ENCODE results near the gene MUC13.

Gene MUC13

DNA sequence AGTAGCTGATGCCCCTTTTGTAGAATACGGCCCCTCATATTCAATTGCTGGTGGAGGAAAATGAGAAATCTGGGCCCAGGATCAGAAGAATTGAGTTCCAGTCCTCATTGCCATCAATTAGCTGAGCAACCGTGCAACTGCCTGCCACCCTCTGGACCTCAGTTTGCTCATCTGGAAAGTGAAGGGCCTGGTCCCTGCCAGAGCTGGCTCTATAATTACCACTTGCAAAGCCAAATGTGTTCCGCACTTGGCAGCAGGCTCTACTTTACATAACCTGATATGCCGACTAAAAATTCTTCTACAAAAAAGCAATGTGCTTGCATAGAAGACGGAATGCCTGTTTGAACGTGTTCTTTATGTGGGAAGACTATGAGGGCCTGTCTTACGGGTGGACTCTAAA, 38.8 kb downstream of the MUC13 start:
- DNase-seq = no peak

DNA sequence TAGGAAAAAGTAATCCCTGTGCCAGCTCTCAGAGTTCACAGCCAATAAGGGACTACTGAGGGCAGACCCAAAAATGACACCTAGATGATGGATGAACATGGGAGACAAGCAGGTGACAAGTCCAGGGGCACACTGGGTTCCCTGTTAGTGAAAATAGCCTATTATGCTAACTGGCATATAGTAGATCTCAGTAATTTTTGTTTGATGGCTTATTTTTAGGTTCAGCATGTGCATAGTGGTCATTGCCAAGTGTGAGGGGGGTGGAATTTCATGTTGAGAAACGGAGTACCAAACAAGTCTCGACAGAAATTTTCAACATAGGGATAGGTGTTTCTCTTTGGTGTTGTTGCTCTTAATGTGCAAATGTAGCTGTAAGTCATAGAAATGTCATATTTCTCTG, 41.0 kb downstream of the MUC13 start:
- no peak for DNase-seq

DNA sequence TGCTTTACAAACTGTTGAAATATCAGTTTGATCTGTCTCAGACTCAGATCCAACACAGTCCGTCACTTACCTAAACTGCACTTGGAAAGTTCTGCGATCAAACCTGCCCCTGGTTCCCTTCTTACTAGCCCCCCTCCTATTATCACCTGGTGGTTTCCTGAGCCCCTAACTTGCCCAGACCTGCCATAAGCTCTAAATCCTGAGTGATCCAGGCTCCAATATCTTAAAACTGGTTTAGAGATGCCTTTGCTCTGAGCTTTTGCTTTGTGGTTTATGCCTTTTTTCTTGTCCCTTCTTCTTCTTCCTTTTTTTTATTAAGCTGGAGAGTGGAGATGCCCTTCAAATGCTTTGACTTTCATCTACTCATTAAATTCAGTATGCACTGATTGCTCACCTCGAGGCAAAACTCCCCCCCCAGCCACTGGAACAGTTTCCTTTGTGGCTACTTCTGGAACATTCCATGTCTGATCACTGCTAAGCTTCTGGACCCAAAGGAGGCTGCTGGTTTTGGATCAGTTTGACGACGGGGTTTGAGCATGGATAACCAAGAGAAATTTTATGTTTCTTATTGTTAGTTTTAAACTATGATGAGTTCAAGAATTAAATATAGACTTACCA, 43.9 kb downstream of the MUC13 start:
- DNase-seq = no peak

DNA sequence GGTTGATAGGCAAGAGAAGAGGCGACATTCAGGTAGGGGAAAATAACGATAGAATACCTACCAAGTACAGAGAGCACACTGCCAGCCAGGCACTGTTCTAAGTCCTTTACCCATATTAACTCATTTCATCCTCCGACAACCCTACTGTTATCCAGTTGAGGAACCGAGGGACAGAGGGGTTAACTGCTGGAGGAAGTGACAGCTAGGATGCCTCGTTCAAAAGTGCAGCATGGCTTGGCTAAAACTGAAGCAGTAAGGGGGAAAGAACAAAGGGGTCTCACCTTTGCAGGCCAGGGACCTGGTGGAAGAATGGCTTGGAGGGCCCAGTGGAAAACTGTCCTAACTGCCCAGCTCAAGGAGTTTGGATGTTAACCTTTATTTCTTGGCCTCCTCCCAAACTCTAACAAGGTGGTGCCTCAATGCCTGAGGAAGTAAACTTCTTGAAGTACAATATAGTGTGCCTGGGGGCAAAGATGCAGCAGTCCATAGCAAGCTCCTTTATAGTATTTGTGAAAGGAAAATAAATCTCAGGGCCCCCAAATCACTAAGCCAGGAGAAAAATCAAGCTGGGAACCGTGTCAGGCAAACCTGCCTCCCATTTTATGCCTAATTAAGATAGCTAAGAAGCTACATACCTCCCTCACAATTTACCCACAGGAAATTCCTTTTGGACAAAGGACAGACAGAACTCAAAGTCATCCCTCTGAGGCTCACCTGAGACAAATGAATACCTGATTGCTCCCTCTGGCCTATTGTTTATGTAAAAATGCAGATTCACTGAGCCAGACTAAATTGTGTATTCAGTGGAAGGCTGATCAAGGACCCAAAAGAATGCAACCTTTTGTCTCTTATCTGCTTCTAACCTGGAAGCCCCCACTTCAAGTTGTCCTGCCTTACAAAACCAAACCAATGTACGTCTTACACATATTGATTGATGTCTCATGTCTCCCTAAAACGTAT, 45.8 kb downstream of the MUC13 start:
- no peak for DNase-seq

DNA sequence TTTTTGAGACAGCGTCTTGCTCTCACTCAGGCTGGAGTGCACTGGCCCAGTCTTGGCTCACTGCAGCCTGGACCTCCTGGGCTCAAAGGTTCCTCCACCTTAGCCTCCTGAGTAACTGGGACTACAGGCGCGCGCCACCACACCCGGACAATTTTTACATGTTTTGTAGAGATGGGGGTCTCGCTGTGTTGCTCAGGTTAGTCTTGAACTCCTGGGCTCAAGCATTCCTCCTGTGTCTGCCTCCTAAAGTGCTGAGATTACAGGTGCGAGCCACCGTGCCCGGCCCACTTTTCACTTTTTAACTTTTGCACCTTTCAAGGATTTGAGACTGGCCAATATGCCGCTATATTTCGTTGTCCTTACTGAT, 46.6 kb downstream of the MUC13 start:
- no peak for DNase-seq

DNA sequence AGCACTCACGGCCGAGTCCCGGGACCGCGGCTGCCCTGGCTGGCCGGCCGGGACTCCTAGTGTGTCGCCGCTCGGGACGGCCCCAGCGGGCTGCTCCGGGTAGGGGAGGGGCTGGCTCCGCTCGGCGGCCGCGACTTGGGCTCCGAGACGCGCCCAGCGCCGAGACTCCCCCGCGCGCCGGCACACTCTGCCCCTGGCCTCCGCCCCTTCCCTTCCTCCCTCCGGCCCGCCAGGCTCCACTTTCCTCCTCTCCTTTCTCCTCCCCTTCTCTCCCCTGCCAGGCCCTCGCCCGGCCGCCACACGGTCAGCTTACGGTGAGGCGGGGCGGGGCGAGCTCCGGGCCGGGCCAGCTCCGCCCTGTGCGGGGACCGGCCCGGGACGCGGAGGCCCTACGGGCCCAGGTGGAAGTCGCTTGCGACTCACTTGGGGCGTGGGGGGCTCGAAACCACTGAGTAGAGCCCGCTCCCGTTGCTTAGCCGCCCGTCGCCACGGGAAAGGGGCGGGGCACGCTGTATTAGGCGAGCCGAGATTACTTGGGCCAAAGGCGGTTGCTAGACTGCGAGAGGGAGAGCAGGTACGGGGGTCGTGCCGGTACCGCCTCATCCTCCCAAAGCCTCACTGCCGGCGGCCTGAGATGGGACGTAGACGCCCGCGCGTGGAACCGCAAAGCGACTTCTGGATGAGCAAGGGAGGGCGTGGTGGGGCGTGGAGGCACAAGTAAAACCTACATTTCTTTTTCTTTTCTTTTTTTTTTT, 47.2 kb downstream of the MUC13 start, which contains the start of gene ITGB5:
Gene ITGB5 (minus strand): TSS at position 189 of the 755 bp plus-strand sequence. CDS start 365 bp downstream, outside the sequence.
- peak; percentile 51 for DNase-seq

DNA sequence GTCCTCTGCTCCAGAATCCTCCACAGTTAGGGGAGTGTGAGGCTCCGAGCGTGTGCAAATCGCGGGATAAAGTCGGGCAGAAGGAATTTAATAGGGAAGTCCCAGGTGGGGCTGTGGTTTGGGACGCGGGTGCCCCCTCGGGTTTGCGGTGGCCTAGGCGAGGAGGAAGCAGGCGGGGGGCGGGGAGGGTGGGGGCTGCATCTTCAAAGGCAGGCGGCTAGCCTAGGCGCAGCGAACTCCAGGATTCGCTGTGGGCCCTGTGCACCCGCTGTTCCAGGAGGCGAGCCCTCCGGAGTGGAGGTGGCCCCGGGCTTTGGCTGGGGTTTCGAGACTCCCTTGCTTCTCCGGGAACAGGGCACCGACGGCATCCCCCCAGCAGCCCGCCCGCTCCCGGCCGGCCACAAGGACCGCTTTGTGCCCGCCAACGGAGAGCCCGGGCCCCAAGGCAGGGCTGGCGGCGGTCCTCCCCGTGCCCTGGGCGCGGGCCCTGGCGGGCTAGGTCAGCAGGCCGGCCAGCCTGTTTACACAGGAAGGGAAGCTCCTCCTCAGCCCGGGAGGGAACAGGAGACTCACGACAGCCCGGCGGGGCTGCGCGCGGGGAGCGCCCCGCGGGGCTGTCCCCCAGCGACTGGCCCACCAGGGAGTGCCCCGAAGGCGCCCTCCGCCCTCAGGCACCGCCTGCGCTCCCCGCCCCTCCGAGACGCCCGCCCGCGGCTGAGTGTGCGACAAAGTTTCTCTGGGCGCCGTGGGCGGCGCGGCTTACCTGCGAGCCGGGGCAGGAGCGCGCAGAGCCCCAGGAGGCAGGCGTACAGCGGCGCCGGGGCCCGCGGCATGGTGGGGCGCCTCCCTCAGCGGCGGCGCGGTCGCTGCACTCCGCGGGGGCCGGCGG, 48.1 kb downstream of the MUC13 start:
- peak; percentile 54 for DNase-seq

DNA sequence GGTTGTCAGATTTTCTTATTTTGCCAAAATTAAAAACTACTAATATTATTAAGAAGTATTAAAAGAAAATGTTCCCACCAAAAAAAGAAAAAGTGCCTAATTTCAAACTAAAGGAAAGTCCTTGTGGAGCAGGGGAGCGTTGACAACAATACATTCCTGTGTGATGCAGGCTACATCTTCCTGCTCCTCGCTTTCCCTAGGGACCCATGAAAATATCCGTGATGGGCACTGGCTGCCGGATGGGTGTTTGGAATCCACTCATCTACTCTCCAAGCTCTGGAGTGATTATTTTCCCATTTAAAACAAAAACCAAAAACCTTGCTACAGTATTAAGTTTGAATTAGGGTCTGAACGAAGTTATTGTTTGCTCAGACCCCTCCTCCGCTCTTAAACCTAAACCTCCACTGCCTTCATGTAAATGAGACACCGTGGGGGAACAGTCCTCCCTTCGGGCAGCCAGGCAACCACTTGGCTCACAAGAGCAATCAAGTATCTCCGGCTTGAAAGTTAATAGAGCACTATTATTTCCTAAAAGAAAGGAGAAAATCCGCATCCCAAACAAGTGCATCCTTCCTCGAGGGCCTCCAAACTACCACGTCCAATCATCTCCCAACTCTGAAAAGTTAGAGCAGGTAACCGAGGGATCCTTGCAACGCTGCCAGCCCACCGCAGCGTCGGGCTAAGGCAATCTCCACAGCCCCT, 48.9 kb downstream of the MUC13 start:
- DNase-seq = no peak

DNA sequence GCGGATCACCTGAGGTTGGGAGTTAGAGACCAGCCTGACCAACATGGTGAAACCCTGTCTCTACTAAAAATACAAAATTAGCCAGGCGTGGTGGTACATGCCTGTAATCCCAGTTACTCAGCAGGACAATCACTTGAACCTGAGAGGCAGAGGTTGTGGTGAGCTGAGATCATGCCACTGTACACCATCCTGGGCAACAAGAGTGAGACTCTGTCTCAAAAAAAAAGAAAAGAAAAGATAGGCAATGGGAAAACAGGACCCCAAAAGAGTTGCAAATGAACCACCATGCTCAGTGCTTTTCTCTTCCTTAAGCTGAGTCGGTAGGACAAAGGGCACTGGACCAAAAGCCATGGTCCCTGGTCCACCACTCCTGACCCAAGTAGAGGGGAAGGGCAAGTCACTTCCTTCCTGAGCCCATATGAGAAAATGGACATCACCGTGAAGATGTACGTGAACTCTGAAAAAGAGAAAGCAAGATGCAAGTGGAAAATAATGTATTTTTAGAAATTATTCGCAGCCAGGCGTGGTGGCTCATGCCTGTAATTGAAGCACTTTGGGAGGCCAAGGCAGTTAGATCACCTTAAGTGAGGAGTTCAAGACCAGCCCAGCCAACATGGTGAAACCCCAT, 50.0 kb downstream of the MUC13 start:
- no peak for DNase-seq

DNA sequence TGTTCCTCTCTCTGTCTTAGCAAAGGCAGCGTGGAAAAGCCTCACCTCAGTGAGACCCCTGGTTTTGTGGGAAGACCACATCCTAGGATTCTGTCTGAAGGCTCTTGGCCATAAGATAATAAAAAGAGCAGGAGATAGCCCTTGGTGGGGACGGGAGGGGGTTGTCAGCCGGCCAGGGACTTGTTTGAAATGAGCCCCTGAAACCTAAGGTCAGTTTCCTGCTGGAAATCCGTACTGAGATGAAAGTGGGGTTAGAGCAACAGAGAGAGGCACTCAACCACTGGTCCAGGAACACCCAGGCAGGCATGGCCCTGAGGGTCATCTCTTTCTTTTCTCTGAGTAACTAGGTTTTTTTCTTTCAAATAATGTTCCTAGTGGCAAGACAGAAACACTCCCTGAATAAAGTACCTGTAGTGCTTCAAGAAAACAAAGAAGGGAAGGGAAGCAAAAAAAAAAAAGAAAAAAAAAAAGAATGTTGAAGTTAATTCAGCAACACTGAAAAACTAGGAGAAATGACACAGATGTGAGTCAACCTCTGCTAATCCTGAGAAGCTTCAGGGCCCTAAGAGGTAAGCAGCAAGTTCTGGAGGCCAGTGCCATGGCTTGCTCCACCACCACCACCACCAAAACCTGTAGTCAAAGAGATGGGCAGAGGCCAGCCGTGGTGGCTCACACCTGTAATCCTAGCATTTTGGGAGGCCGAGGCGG, 50.6 kb downstream of the MUC13 start:
- no peak for DNase-seq

DNA sequence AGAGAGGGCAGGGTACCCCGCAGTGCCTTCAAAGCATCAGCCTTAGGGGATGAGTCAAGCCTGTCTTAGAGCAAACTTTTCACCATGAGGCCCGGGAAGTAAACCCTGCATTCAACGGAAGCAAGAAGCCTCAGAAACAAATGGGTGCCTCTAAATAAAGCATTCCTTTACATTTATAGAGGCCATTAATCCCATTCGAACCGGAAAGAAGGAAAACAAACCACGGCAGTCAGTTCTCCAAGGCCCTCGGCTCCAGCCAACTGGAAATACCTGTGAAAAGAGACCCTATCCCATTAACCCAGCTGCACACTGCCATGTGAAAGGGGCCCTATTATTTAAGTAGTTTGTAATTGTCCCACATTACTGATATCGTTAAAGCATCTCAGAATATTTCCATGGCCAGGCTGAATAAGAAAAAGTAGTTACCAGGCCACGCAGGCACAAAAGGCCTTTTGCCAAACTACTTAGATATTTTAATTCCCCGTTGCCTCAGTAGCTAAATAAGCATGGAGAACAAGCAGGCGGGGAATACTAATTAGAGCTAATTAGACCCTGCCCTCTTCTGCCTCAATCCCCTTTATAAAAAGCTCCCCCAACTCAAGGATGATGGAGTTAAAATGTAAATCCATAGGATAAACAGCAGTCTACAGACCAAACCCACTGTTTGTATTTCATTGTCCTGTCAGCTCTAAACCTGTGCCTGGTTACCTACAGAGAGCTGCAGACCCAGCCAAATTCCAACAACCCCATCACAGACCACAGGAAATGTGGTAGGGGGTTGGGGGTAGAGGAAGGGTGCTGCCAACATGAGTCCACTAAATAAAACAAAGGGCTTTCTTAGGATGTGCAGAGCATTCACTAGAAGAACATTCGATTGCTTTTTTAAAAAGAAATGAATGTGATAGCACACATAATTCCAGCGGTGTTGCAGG, 51.5 kb downstream of the MUC13 start:
- no peak for DNase-seq

DNA sequence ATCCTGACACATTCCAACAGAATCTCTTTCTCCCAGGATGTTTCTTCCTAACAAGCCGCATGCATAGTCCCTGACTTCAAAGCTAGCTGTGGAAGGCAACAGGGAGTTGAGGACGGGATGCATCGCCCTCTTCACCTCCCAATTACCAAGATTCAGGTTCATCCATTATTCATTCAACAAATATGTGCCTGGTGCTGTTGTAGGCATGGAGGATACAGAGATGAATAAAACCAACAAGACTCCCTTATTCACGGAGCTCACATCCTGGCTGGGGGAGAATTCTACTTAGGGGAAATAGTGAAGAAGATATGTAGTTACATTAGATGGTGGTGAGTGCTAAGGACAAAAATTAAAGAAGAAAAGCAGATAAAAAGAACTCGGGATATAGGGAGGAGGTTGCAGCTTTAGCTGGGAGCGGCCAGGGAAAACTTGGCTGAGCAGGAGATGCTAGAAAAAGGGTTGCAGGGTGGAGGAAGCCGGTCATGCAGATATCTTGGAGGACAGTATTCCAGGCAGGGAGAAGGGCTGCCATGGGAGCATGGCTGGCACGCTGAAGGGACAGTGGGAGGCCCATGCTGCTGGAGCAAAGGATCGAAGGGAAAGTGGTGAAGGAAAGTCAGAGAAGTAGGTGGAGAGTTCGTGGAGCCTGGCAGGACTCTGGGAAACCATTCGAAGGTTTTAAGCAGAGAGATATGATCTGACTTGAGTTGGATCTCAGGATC, 52.4 kb downstream of the MUC13 start:
- no peak for DNase-seq

DNA sequence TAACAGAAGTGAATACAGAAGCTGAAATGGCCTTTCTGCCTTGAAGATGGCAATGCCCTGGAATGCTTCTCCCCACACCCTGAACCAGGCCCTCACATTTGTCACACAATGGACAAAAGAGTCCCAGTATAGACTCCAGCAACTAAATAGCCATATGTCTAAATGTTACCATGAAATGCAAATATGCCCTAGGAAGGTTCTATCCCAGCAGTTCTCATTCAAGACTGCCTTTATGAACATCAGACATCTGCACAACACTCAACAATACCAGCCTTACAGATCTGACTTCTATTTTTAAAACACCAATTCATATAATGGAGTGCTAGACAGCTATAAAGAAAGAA, 55.2 kb downstream of the MUC13 start:
- no peak for DNase-seq

DNA sequence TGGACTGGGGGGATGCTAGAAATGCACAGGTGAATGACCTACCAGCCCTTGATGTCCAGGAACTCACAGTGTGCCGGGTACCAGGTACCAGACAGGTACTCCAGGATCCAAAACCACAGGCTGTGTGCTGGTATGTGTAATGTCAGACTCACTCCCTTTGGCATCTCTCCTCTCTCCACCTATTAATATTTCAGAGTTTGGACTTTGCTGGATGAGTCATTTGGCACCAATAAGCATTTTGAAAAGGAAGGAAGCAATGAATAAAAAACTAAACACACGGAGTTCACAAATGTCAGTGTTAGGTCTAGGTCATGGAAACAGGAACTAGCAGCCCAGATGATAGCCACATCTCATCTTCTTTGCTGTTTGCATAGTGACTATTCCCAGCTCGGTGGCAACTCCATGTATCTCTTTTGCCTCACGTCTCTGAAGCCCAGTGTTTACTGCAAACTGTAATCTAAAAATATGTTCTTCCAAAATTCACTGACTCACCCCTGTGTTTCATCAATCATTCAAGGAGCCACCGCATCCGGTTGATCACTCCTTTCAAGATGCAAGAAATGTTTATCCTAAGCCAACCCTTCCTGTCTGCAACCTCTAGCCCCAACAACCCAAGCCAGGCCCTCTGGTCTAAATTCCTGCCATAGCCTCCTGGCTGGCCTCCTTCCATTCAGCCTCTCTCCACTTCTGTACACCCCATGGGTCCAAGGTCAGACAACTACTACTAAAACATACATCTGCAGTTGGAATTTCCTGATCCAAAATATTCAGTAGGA, 55.8 kb downstream of the MUC13 start:
- peak; percentile 27 for DNase-seq

DNA sequence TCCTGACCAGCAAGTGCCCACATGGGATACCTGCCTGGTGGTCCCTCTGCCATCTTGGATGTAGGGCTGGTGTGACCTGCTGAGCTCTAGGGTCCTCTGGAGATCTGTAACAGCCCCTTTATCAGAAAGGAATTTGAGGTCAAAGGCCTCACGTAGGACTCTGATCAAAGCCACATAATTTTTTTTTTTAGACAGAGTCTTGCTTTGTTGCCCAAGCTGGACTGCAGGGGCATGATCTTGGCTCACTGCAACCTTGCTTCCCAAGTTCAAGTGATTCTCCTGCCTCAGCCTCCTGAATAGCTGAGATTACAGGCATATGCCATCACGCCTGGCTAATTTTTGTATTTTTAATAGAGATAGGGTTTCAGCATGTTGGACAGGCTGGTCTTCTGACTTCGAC, 56.9 kb downstream of the MUC13 start:
- DNase-seq = no peak

DNA sequence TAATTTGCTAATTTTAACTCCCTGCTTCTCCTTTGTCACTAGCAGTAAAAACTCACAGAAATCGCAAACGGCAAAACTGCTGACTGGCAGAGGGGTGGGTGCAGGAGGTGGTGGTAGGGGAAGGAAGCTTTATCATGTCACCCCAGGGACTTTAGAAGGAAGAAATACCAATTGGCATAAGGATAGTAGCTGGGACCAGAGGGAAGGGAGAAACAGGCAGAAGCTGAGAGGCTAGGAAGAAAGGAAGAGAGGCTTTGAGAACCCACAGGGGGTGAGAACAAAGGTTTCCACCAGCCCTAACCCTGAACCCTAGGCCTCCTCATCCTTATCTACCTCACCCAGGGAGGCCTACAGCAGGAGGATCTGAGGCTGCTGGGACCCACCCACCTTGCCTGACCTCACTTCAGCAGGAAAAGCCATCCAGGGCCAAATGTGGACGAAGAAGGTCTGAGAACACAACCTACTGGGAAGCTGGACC, 58.1 kb downstream of the MUC13 start:
- DNase-seq = no peak

DNA sequence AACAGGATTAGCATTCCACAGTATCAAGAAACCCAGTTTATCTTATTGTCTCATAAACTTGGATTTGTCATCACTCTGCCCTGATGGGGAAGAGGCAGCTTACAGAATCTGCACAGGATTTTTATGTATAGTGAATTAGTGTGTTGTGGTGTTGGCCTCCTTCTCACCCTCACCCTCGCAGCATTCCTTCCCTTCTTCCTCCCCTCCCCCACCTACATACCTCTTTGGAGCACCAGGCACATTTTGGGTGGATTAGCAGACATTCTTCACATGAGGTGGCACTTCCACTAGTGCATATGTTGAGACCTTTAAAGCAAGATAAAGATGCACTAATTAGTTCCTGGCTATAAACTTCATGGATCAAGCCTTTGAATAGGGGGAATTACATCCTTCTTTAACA, 61.3 kb downstream of the MUC13 start:
- DNase-seq = no peak

DNA sequence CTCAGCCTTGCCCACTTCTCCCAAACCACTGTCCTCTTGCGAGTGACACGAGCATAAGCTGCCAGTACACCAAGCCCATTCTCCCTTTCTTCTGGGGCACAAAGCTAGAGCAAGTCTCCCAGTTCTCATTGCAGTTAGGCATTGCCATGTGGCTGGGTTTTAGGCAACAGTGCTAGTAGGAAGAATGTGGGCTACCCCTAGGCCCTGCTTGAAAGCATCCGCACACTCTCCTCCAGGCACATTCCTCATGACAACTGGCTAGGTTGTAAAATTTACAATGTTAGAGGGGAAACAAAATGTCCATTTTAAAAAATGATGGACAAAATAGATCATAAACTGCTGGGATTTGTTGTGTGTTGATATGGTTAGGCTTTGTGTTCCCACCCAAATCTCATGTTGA, 67.0 kb downstream of the MUC13 start:
- no peak for DNase-seq

Data from stimulated activated CD8-positive, alpha-beta memory T cell treated with anti-CD3 and anti-CD28 coated beads, Interleukin-4, amount 100 ng/mL, for 48 hours (primary cell).